WTC11 (cell line): Measurements from ENCODE around the gene TRAFD1.

ENCODE experiments used
- MXD4 ChIP-seq: fragments of 250-450 bp; sonication (Bioruptor Pico); IDR thresholded peaks from 2 replicates; pipeline ENCODE4 v1.8.0; 2021; ENCODE audit warnings: mild to moderate bottlenecking, moderate library complexity, borderline replicate concordance
- TP53 ChIP-seq: sonication (generic); formaldehyde crosslinking; IDR thresholded peaks from 2 replicates; pipeline ENCODE4 v1.8.1; 2023; ENCODE audit warnings: mild to moderate bottlenecking, missing genetic modification reagents
- TF ChIP-seq, protein P1 (sequence below): fragments of 200-600 bp; IDR thresholded peaks from 2 replicates; pipeline ENCODE4 v1.8.0; 2022; ENCODE audit warnings: antibody characterized with exemption
- TF ChIP-seq, protein P2 (sequence below): sonication (generic); formaldehyde crosslinking; IDR thresholded peaks from 2 replicates; pipeline ENCODE4 v1.8.1; 2023; ENCODE audit warnings: mild to moderate bottlenecking, missing genetic modification reagents, moderate library complexity
- TF ChIP-seq, protein P3 (sequence below): fragments of 250-450 bp; sonication (Bioruptor Pico); IDR thresholded peaks from 2 replicates; pipeline ENCODE4 v1.9.0; 2021; ENCODE audit warnings: mild to moderate bottlenecking, borderline replicate concordance
- TF ChIP-seq, protein P4 (sequence below): fragments of 250-450 bp; sonication (Bioruptor Pico); IDR thresholded peaks from 2 replicates; pipeline ENCODE4 v2.1.2; 2022; ENCODE audit warnings: mild to moderate bottlenecking, moderate library complexity

DNA sequence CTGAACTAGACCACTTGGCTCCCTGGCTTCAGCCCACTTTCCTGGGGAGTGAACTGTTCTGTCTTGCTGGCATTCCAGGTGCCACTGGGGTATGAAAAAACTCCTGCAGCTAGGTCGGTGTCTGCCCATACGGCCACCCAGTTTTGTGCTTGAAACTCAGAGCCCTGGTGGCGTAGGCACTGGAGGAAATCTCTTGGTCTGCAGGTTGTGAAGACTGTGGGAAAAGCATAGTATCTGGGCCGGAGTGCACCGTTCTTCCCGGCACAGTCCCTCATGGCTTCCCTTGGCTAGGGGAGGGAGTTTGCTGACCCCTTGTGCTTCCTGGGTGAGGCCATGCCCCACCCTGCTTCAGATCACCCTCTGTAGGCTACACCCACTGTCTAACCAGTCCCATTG, 33.8 kb downstream of the TRAFD1 start:
- TF ChIP-seq, protein P1, sequence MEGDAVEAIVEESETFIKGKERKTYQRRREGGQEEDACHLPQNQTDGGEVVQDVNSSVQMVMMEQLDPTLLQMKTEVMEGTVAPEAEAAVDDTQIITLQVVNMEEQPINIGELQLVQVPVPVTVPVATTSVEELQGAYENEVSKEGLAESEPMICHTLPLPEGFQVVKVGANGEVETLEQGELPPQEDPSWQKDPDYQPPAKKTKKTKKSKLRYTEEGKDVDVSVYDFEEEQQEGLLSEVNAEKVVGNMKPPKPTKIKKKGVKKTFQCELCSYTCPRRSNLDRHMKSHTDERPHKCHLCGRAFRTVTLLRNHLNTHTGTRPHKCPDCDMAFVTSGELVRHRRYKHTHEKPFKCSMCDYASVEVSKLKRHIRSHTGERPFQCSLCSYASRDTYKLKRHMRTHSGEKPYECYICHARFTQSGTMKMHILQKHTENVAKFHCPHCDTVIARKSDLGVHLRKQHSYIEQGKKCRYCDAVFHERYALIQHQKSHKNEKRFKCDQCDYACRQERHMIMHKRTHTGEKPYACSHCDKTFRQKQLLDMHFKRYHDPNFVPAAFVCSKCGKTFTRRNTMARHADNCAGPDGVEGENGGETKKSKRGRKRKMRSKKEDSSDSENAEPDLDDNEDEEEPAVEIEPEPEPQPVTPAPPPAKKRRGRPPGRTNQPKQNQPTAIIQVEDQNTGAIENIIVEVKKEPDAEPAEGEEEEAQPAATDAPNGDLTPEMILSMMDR, result no peak
- TF ChIP-seq, protein P2, sequence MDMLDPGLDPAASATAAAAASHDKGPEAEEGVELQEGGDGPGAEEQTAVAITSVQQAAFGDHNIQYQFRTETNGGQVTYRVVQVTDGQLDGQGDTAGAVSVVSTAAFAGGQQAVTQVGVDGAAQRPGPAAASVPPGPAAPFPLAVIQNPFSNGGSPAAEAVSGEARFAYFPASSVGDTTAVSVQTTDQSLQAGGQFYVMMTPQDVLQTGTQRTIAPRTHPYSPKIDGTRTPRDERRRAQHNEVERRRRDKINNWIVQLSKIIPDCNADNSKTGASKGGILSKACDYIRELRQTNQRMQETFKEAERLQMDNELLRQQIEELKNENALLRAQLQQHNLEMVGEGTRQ (CRISPR knock-in tag), result no peak
- TF ChIP-seq, protein P3, sequence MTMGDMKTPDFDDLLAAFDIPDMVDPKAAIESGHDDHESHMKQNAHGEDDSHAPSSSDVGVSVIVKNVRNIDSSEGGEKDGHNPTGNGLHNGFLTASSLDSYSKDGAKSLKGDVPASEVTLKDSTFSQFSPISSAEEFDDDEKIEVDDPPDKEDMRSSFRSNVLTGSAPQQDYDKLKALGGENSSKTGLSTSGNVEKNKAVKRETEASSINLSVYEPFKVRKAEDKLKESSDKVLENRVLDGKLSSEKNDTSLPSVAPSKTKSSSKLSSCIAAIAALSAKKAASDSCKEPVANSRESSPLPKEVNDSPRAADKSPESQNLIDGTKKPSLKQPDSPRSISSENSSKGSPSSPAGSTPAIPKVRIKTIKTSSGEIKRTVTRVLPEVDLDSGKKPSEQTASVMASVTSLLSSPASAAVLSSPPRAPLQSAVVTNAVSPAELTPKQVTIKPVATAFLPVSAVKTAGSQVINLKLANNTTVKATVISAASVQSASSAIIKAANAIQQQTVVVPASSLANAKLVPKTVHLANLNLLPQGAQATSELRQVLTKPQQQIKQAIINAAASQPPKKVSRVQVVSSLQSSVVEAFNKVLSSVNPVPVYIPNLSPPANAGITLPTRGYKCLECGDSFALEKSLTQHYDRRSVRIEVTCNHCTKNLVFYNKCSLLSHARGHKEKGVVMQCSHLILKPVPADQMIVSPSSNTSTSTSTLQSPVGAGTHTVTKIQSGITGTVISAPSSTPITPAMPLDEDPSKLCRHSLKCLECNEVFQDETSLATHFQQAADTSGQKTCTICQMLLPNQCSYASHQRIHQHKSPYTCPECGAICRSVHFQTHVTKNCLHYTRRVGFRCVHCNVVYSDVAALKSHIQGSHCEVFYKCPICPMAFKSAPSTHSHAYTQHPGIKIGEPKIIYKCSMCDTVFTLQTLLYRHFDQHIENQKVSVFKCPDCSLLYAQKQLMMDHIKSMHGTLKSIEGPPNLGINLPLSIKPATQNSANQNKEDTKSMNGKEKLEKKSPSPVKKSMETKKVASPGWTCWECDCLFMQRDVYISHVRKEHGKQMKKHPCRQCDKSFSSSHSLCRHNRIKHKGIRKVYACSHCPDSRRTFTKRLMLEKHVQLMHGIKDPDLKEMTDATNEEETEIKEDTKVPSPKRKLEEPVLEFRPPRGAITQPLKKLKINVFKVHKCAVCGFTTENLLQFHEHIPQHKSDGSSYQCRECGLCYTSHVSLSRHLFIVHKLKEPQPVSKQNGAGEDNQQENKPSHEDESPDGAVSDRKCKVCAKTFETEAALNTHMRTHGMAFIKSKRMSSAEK (CRISPR knock-in tag), result no peak
- TF ChIP-seq TP53 (CRISPR knock-in tag), result no peak
- TF ChIP-seq, protein P4, sequence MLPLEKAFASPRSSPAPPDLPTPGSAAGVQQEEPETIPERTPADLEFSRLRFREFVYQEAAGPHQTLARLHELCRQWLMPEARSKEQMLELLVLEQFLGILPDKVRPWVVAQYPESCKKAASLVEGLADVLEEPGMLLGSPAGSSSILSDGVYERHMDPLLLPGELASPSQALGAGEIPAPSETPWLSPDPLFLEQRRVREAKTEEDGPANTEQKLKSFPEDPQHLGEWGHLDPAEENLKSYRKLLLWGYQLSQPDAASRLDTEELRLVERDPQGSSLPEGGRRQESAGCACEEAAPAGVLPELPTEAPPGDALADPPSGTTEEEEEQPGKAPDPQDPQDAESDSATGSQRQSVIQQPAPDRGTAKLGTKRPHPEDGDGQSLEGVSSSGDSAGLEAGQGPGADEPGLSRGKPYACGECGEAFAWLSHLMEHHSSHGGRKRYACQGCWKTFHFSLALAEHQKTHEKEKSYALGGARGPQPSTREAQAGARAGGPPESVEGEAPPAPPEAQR (CRISPR knock-in tag), result no peak
- TF ChIP-seq MXD4 (CRISPR knock-in tag), result no peak
